Thoracic aorta (tissue), 2 donors: Measurements from ENCODE around the gene APP. TPM values are rescaled to one million over a fixed set of nuclear protein-coding genes. Genes with fewer than 3 reads are reported as not detected.

Experiments
- ATAC-seq: fragments of 150-250 bp; one replicate; pipeline ENCODE4 v1.8.0; 2017; ENCODE audit warnings: low read depth; ENCODE audit not compliant: insufficient number of reproducible peaks, low FRiP score
- DNase-seq: peaks from one replicate; pipeline ENCODE4 v3.0.0-alpha.2; 2020; ENCODE audit warnings: low spot score
- H3K27ac ChIP-seq, 2 donors: fragments of 200-600 bp; sonication (generic); 1 replicate in 1 of 2; 2 replicates in 1 of 2; pipeline ENCODE4 v1.5.1; 2016; ENCODE audit warnings: mild to moderate bottlenecking in 2 of 2, moderate library complexity in 2 of 2
- H3K27me3 ChIP-seq: fragments of 200-600 bp; sonication (generic); replicated peaks from 2 replicates; pipeline ENCODE4 v1.6.0; 2016; ENCODE audit warnings: mild to moderate bottlenecking; ENCODE audit not compliant: insufficient read depth
- H3K36me3 ChIP-seq: fragments of 200-600 bp; sonication (generic); one replicate; pipeline ENCODE4 v1.5.1; 2016
- H3K4me1 ChIP-seq, 2 donors: fragments of 200-600 bp; sonication (generic); 1 replicate in 1 of 2; 2 replicates in 1 of 2; pipeline versions ENCODE4 v1.5.1 to v1.6.0; 2016; ENCODE audit warnings: low read depth in 2 of 2, mild to moderate bottlenecking in 1 of 2; ENCODE audit not compliant: control insufficient read depth in 1 of 2
- H3K4me3 ChIP-seq: fragments of 200-600 bp; sonication (generic); 2 replicates; pipeline ENCODE4 v1.5.1; 2016; ENCODE audit warnings: mild to moderate bottlenecking
- H3K9me3 ChIP-seq: fragments of 200-600 bp; sonication (generic); 2 replicates; pipeline ENCODE4 v1.5.1; 2016
- total RNA-seq, 2 donors: library from RNA; depleted of rRNA; stranded (reverse); fragments of >200 nt; gene quantifications; one replicate each; pipeline versions ENCODE4 v1.1.0 to v1.2.3, GENCODE V29; 2016
- TF ChIP-seq, protein P1 (sequence below): fragments of 200-600 bp; sonication (generic); IDR thresholded peaks from one replicate; pipeline ENCODE4 v1.5.1; 2019; ENCODE audit warnings: antibody characterized with exemption

Gene APP
- total RNA-seq, 2 donors from 2014 or later: 342 to 468 TPM

DNA sequence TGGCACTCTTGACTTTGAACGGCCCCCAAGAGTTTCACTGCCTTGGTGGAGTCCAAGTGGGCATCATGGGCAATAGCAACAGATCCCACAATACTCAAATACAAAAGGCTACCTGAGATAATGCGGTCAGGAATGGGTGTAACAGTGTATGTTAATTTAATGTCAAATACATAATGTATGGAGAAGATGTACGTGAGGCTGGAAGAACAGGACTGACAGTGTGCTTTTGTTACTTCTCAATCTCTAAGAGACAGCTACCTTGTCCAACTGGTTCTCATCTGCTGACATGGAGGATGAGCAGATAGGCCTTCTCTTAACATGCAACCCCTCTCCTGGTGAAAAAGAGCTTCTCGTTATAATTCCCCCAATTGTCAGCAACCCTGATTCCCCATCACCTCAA lies 167.2 kb downstream of the APP start:
- Histone ChIP-seq H3K4me1 (no peaks in the 10 kb centered on the region), H3K4me3 (no peak overlapping the region), H3K9me3 (no peaks in the 10 kb centered on the region), H3K27me3 (no peaks in the 10 kb centered on the region), H3K36me3 (peaks cover 5% of the 10 kb centered on the region), H3K27ac (no peak overlapping the region)
- ATAC-seq (no peak), DNase-seq (no peak)
- TF ChIP-seq, protein P1, sequence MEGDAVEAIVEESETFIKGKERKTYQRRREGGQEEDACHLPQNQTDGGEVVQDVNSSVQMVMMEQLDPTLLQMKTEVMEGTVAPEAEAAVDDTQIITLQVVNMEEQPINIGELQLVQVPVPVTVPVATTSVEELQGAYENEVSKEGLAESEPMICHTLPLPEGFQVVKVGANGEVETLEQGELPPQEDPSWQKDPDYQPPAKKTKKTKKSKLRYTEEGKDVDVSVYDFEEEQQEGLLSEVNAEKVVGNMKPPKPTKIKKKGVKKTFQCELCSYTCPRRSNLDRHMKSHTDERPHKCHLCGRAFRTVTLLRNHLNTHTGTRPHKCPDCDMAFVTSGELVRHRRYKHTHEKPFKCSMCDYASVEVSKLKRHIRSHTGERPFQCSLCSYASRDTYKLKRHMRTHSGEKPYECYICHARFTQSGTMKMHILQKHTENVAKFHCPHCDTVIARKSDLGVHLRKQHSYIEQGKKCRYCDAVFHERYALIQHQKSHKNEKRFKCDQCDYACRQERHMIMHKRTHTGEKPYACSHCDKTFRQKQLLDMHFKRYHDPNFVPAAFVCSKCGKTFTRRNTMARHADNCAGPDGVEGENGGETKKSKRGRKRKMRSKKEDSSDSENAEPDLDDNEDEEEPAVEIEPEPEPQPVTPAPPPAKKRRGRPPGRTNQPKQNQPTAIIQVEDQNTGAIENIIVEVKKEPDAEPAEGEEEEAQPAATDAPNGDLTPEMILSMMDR: no peak

DNA sequence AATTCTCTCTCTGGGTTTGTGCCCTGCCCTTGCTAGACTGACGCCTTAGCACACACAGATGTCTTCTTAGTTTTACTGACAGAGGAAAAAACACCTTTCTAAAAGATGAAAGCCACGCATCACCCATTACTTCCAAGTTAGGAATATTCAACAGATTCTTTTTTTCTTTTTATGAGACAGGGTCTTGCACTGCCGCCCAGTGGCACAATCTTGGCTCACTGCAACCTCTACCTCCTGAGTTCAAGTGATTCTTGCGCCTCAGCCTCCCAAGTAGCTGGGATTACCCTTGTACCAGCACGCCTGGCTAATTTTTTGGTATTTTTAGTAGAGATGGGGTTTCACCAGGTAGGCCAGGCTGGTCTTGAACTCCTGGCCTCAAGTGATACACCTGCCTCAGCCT lies 169.2 kb downstream of the APP start:
- Histone ChIP-seq H3K27me3 (no peaks in the 10 kb centered on the region), H3K9me3 (no peaks in the 10 kb centered on the region), H3K4me1 (no peaks in the 10 kb centered on the region), H3K36me3 (peaks cover 5% of the 10 kb centered on the region), H3K4me3 (no peak overlapping the region), H3K27ac (no peak overlapping the region)
- no peak for ATAC-seq
- TF ChIP-seq, protein P1: no peak
- DNase-seq: no peak

DNA sequence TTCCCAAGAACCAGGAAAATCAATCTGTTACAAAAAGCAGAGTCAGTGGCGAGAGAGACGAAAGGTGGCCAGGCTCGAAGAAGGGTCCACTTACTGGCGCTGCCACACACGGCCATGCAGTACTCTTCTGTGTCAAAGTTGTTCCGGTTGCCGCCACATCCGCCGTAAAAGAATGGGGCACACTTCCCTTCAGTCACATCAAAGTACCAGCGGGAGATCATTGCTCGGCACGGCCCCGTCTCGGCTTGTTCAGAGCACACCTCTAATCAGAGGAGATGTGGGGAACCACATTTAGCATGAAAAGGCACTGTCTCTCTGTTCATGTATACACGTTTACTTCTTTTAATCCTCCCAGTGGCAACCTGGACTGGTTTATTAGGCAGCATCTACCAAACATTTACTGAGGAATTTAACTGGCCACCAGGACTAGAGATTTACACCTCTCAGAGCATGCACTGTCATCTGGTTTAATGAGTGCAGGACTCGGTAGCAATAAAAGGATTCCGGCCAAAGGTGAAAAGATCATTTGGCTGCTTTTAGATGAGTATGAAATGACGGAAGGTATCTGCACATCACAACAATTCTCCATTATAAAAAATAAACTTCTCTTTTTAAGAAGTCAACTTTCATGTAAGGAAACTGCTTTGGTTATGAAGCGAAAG lies 170.5 kb downstream of the APP start:
- DNase-seq: no peak
- Histone ChIP-seq H3K4me3 (no peak overlapping the region), H3K27ac (no peak overlapping the region), H3K9me3 (no peaks in the 10 kb centered on the region), H3K4me1 (peaks cover 1 to 6% of the 10 kb centered on the region in 2 donors), H3K36me3 (peaks cover 5% of the 10 kb centered on the region), H3K27me3 (no peaks in the 10 kb centered on the region)
- TF ChIP-seq, protein P1: no peak
- ATAC-seq: no peak

DNA sequence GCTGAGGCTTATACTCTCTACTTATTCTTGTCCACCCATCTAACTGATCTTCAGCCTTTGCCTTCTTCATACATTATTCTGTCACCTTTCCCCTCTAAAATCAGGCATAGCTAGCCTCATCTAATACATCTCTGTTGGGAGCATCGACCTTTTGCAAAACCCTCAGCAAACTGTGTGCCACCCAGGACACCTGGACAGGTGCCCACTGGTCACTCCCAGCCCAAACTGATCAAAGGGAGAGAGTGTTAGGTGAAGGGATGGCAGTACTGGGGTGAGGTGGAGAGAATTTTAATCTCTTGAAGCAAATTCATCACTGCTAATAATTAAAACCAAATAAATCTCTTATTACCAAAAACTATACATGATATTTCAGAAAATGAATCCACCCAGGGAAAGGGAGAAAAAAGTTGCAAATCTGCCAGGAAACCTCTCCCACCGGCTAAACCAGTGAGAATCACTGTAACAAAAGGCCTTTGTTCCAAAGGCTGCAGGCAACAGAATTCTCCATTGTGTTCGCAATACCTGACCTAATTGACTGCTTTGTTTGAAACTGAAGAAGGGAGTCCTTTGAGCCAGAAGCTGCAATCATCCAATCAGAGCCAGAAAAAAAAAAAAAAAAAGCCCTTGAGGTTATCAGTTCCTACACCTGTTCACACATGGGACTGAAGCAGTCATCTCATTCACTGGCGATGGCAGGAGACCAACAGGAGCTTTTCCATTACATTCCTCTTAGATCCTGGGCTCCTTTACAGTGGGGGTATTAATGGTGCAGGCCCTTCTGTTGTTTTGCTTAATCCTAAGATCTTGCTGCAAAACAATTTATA lies 172.6 kb downstream of the APP start:
- H3K4me1 ChIP-seq: peaks cover 6 to 16% of the 10 kb centered on the region in 2 donors
- TF ChIP-seq, protein P1: no peak

DNA sequence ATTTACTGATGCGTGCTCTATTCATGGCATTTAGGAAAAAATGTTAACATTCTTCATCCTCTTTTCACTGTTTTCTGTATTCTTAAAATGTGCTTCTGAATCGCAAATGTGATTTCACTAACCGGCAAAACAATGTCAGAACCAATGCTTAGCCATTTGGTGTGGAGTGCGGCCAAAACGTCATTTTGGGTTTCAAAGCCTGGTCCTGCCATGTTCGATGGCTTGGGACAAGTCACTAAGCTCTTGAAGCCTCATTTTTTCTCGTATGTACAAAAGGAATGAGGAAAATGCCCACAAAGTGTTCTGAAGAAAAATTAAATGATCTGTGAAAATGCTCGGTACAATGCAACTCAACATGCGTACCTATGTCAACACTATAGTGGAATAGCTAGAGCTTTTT lies 175.3 kb downstream of the APP start:
- H3K4me3 ChIP-seq: no peak overlapping the region
- H3K4me1 ChIP-seq: peaks cover 6 to 16% of the 10 kb centered on the region in 2 donors
- no peaks in the 10 kb centered on the region for H3K27me3 ChIP-seq
- H3K9me3 ChIP-seq: no peaks in the 10 kb centered on the region
- no peak overlapping the region for H3K27ac ChIP-seq
- DNase-seq (no peak), ATAC-seq (no peak)
- peaks cover 5% of the 10 kb centered on the region for H3K36me3 ChIP-seq
- TF ChIP-seq, protein P1: no peak

More for the DNA sequence above, 172.6 kb downstream of the APP start:
- no peak overlapping the region for H3K27ac ChIP-seq
- no peaks in the 10 kb centered on the region for H3K27me3 ChIP-seq
- ATAC-seq: no peak
- no peak overlapping the region for H3K4me3 ChIP-seq
- no peaks in the 10 kb centered on the region for H3K9me3 ChIP-seq
- peaks cover 5% of the 10 kb centered on the region for H3K36me3 ChIP-seq
- DNase-seq: no peak
